Activated CD4-positive, alpha-beta T cell treated with anti-CD3 and anti-CD28 coated beads, Interleukin-2, amount 50 U/mL, for 16 hours (primary cell): Measurements from ENCODE around the gene PDGFB.
A peak's percentile ranks its signal among the peaks of the same experiment; 100 is the strongest.

Experiments used
- DNase-seq: peaks from one replicate; pipeline ENCODE4 v3.0.0-alpha.2; 2020

The PDGFB gene

GRCh38 chr22:39238966-39239505 is 5.7 kb downstream of the PDGFB start:
- DNase-seq, result no peak

- DNase-seq, result no peak
Measured at GRCh38 chr22:39238561-39238960, 6.2 kb downstream of the PDGFB start.

GRCh38 chr22:39238101-39238466 is 6.7 kb downstream of the PDGFB start:
- DNase-seq, result no peak

- no peak for DNase-seq
Measured at GRCh38 chr22:39237318-39238100, 7.3 kb downstream of the PDGFB start.

- DNase-seq, result peak; percentile 70
Measured at GRCh38 chr22:39236321-39237317, 8.2 kb downstream of the PDGFB start.

DNA sequence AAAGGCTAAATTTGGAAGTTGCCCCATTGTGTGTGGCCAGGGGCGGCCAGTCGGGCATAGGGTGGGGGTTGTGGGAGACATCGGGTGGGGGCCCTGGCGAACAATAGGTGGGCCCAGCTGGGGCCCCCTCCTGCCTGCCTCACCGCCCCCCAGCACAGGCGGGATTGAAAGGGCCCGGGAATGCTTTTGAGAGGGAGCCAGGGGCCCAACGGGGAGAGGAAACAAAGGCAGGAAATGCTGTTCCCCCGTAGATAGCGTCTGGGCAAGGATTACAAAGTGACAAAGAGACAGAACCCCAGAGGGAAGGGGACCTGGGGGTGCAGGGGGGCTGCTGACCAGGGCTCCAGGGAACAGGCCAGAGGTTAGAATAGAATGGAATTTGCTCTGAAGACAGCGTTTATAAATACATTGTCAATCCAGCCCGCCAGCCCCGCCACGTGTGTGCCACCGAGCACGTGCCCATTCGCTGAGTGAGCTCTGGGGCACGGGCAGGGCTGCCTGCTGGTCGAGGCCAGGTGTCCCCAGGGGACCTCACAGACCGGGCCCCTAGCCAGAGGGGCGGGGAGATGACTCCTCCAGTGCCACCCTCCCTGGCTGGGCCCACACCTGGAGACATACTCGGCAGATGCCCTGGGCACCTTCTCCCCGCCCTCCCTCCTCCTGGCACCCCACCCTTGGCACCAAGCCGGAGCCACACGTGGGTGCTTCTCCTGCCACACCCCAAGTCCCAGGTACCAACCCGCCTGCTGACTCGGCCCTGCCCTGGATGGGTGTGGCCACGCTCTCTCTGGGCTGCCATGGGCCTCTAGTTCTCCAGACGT is 9.7 kb downstream of the PDGFB start:
- no peak for DNase-seq

GRCh38 chr22:39234472-39234787 is 10.4 kb downstream of the PDGFB start:
- DNase-seq, result no peak

DNA sequence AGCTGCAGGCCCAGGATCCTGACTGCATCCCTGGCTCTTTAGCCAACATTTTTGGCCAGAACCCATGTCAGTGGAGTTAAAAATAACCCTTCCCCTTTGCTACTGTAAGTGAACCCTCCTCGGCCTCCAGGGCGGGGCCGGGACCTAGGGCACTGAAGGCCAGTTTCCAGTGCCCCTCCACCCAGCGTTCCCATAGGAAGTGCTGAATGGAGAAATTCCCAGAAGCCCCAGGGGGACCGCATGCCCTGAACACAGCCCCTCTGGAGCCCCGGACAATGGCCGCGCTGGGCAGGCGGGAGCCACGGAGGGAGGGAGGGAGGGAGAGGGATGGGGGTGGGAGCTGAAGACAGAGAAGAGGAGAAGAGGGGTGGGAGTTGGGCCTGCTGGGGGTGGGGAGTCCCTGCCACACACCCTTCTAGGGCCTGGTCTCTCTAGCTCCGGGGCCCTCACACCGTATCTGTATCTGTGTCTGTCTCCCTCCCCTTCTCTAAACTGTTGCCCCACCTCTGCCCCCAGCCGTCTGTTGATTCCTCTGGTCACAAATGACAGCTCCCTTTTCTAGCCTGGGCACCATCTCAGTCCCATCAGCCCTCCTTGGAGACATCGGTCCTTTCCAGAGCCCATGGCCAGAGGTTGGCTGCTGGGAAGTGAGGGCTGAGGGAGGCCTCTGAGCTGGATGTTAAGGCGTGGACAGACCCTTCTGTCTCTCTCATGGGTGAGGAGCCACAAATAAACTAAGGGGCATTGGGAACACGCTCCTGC is 10.9 kb downstream of the PDGFB start:
- no peak for DNase-seq

- DNase-seq, result no peak
Measured at GRCh38 chr22:39232806-39233709, 11.7 kb downstream of the PDGFB start.

GRCh38 chr22:39232246-39232645 is 12.5 kb downstream of the PDGFB start:
- DNase-seq, result no peak

GRCh38 chr22:39231197-39231950 is 13.4 kb downstream of the PDGFB start:
- no peak for DNase-seq

DNA sequence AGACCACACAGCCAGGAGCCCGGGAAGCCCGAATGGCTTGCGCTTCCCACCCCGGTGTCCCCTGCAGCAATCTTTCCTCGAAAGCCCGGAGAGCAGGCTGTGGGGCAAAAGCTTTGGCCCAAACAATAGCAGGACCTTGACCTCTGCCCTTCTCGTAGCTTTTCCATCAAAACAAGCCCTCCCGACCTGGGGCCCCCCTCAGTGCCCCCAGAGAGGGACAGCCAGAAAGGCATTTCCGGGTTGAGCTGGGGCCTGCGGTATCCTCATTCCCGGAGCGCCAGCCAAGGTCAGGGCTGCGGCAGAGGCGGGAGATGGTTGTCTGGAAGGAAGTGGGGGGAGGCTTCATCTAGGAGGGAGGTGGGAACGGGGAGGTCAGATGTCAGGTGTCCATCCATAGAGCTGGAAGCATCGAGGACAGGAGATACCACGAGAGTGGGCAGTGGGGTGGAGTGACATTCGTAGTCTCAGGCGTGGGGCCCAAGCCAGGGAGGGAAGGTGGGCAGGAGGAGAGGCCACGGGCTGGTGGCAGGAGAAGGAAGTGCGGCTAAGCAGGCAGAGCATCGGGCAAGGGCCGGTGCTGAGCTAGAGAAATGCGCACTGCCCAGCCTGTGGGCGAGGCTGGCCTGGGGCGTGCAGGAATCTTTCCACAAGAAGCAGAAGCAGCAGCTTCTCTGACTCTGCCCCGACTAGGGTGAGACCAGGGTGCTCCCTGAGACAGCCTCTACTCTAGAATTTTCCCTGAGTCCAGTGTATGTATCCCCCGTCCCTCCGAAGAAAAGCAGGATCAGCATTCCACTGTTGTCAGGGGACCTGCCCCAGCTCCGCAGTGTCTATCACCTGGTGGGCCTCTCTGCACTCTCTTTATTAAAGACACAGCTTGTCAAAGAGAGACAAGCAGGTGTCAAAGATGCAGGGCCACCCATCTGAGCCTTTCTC is 14.3 kb downstream of the PDGFB start:
- no peak for DNase-seq

DNA sequence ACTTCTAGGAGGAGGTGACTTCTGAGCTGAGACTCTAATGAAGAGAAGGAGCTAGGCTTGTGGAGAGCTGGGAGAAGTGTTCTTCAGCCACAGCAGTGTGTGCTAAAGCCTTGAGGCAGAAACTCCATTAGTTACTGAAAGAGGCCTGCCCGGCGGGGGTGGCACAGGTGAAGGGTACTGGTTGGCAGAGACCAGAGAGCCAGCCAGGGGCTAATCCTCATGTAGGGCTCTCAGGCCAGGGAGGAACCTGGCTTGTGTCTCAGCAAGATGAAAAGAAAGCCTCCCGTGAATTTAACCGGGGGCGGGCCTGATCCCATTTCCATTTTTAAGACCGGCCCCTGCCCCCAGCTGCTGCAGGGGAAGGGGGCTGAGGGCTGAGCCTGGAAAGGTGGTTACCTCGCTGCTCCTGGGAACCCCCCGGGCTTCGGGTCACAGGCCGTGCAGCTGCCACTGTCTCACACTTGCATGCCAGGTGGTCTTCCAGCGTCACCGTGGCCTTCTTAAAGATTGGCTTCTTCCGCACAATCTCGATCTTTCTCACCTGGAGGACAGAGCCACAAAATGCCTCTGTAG is 15.0 kb downstream of the PDGFB start:
- no peak for DNase-seq

- DNase-seq, result no peak
Measured at GRCh38 chr22:39229075-39229474, 15.7 kb downstream of the PDGFB start.

DNA sequence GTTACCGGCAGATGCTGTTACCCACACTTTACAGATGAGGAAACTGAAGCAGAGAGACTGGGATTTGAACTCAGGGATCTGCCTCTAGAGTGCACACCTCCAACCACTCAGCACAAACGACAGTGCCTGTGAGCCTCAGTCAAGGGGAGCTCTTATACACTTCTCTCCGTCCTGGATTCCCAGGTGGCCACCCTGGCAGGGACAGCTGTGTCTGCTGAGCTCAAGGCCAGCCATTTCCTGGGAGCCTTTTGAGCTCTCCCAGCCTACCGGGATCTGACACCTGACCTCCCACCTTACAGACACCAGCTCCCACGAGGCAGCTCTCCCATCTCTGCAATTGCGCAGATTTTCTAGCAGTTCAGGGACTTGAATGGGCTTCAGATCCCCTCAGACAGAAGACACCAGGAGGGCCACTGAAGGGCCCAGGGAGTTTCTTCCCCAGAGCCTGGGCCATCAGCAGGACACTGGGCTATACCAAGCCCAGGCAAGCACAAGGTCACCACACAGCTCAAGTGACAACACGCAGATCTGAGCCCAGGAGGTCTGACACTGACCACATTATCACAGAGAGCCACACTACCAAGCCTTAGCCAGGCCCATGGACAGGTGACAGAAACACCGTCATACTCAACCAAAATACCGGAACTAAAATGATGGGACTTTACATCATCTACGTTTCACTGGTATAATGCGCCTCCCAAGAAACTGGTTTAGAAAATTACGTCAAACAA is 17.1 kb downstream of the PDGFB start:
- DNase-seq, result no peak

DNA sequence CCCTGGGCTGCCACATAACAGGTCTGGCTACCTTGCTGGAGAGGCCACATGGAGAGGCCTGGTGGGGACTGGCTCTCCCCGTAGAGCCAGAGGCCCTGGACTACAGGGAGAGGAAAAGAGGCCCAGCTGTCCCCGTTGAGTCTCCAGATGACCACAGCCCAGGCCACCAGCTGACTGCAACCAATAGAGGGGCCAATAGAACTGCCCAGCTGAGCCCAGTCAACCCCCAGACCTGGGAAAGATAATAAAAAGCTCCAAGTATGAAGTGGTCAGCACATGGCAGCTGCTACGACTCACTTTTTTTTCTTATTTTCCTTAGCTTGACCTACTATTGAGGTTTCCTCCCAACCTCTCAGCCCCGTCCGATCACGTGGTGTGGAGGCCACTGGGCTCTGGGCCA is 18.4 kb downstream of the PDGFB start:
- no peak for DNase-seq

- no peak for DNase-seq
Measured at GRCh38 chr22:39225591-39225990, 19.2 kb downstream of the PDGFB start.

GRCh38 chr22:39224550-39224949 is 20.2 kb downstream of the PDGFB start:
- DNase-seq, result no peak
